CD4-positive, alpha-beta T cell treated with Interferon alpha-2 for 1 hour (primary cell): ENCODE measurements around the gene HASPIN.
A peak's percentile ranks its signal among the peaks of the same experiment; 100 is the strongest.
"Not testable (repeated sequence)": the region's sequence is repeated elsewhere in the genome, so short reads cannot be mapped to it uniquely, and the experiment has no call there.

Experiments
- DNase-seq, 2 donors: peaks; one replicate each; pipeline ENCODE4 v3.0.0-alpha.2; 2020 to 2022

The HASPIN gene

GRCh38 chr17:3697103-3697476, 26.6 kb upstream of the HASPIN start:
- no peak for DNase-seq

- DNase-seq, result no peak
These were observed 25.6 kb upstream of the HASPIN start for GRCh38 chr17:3698139-3698538.

- no peak for DNase-seq
These were observed 23.8 kb upstream of the HASPIN start for GRCh38 chr17:3699951-3700350.

- not testable (repeated sequence) for DNase-seq
These were observed 21.6 kb upstream of the HASPIN start for GRCh38 chr17:3702041-3702539.

- DNase-seq, result no peak
These were observed 18.6 kb upstream of the HASPIN start for GRCh38 chr17:3704931-3705717.

GRCh38 chr17:3705718-3705984, 18.1 kb upstream of the HASPIN start:
- not testable (repeated sequence) for DNase-seq

GRCh38 chr17:3708366-3708765, 15.3 kb upstream of the HASPIN start:
- no peak for DNase-seq

GRCh38 chr17:3710951-3711383, 12.7 kb upstream of the HASPIN start:
- peak; percentile 86 to 92 for DNase-seq

- peak in 1 of 2 donors; percentile 33 for DNase-seq
These were observed 10.8 kb upstream of the HASPIN start for GRCh38 chr17:3712811-3713463.

GRCh38 chr17:3715296-3715695, 8.4 kb upstream of the HASPIN start:
- no peak for DNase-seq

GRCh38 chr17:3718201-3718600, 5.5 kb upstream of the HASPIN start:
- DNase-seq, result no peak

- no peak for DNase-seq
These were observed 4.4 kb upstream of the HASPIN start for GRCh38 chr17:3719265-3719664.

- no peak for DNase-seq
These were observed 987 bp upstream of the HASPIN start for GRCh38 chr17:3722716-3723115.

GRCh38 chr17:3723188-3723555, 531 bp upstream of the HASPIN start:
- no peak for DNase-seq

- no peak for DNase-seq
These were observed 825 bp downstream of the HASPIN start for GRCh38 chr17:3724378-3725077.

- no peak for DNase-seq
These were observed 3.3 kb downstream of the HASPIN start for GRCh38 chr17:3727041-3727440.

- DNase-seq, result not testable (repeated sequence)
These were observed 4.4 kb downstream of the HASPIN start for GRCh38 chr17:3728099-3728498.

- no peak for DNase-seq
These were observed 6.2 kb downstream of the HASPIN start for GRCh38 chr17:3729881-3730280.

GRCh38 chr17:3730881-3731429, 7.3 kb downstream of the HASPIN start:
- DNase-seq, result no peak

- DNase-seq, result peak in 1 of 2 donors; percentile 7
These were observed 8.5 kb downstream of the HASPIN start for GRCh38 chr17:3732210-3732621.

- not testable (repeated sequence) for DNase-seq
These were observed 11.2 kb downstream of the HASPIN start for GRCh38 chr17:3734911-3735276.

- DNase-seq, result no peak
These were observed 11.8 kb downstream of the HASPIN start for GRCh38 chr17:3735515-3735914.

- peak; percentile 46 to 59 for DNase-seq
These were observed 15.0 kb downstream of the HASPIN start for GRCh38 chr17:3738562-3739295.
